GM18858 (cell line): Measurements from ENCODE around the gene OARD1.
A peak's percentile ranks its signal among the peaks of the same experiment; 100 is the strongest.

Experiments
- ATAC-seq: cut with Tn5 transposase; IDR thresholded peaks from one replicate; pipeline ENCODE4 v1.9.1; 2021; ENCODE audit not compliant: unreplicated experiment

The OARD1 gene

DNA sequence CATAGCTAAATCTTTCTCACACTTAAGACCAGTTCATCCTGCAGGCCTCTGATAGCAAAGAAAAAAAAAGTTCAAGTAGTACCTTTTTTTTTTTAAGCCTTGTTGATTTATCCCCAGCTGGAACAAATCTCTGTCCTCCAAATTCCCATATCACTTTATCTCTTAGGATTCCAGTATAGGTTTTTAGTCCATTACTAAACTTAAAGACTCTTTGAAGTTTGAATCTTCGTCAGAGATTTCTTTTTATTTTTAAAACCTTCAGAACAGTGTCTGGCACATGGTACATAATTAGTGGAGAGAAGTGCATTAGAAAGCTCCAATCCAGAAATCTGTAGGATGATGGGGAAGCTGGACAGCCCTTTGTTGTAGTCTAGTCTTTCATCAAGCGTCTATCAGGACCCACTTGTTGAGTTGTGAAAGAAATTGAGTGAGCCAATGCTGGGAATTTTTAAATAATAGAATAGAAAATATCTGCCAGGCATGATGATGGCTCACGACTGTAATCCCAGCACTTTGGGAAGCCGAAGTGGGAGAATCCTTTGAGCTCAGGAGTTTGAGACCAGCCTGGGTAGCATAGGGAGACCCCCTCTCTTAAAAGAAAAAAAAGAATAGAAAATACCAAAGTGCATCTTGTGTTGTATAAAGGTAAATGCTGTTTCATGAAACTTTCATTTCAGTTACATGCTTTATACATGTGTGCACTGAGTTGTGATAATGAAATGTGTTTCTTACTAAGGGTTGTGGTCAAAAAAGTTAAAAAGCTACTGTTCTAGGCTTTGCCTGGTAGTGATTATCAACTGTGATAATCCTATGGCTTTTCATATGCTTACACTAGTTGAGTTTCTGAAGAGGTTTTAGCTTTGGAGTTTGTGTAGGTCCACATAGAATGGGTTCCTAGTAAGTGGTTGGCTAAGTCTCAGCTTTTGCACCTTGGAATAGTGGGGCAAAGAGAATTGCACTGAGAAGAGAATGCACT is 3.8 kb upstream of the OARD1 start:
- no peak for ATAC-seq

DNA sequence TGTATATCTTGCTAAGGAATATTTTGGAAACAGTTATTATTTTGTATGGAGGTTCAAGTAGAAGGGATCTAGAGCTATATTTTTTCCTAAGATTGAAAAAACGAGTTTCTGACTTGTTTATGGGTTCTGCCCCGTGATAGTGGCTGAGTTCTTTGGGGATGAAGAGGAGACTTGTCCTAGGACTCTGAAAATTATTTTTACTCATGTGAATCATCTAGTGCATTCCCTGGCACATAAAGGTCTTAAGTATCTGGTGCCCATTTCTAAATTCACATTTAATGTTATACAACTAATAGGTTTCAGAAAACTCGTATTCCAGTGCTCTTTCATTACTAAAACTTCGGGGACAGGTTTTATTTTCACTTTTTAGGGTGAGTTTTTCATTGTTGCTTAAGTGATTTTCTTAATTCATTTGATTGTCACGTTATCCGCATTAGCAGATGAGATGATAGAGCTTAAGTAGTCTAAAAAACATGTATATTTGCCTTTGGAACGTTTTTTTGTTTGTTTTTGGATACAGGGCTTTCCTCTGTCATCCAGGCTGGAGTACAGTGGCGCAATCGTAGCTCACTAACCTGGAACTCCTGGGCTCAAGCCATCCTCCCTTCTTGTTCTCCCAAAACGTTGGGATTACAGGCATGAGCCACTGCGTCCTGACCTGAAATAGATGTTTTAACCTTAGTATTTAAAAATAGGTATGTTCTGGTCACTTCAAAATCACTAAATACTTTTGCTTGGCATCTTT is 2.7 kb upstream of the OARD1 start:
- no peak for ATAC-seq

DNA sequence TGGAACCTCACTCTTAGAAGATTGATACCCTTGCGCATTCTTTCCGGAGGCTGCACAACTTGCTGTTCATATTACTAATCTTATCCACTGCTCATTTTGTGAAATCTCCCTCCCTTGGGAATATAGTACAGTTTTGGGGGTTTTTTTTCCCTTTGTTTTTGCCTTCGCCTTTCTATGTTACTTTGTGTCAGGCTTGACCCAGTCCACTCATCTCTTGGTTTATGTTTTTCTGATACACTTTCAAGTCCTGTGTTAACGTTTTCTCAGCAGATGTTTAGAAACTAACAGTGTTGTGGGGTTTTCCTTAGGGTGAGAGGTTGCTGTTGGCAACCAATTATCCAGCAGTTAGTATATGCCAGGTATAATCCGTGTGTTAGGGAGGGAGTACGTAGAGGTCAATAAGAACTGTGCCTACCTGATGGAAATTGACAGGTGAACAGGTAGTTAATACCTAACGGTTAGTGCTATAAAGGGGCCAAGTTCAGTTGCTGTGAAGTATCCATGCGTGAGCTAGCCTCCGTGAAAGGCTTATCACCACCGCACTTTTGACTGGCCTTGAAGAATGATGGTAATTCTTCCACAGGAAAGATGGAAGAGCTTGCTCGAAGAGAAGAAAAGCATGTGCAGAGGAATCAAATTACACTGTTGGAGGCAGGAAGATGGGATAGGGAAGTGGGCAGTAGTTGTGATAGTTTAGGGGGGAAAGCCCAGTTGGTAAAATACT is 2.0 kb upstream of the OARD1 start:
- ATAC-seq, result no peak

DNA sequence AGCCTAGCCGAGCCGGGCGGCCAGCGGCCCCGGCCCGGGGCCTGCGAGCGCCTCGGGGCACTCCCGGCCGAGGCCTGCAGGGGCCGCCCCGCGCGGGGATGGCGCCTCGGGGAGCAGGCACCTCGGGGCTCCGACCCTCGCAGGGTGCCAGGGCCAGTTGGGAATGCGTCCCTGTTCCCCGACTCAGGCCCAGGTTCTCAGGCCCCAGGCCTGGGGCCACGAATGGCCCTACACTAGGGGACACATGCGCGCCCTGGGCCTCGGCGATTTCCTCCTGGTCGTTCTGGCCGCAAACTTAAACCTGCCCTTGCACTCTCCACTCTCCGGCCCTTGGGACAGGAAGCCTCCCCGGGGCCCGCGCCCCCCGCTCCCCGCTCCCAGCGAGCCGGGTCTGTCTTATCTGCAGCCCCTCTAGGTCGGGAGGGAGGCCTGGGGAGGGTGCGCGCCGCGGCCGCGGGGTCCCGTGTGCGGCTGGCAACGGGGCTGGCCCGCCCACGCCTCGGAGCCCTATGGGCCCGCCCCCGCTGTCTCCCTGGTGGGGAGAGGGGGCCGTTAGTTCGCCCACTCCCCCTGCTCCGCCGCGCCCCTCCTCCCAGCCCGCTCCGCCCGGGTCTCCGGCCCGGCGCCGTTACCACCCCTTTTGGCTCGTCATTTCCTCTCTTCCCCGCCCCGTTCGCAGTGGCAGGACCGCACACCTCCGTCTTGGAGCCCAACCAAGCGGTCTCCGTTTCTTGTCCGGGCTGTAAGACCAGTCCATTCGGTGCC is 1.2 kb upstream of the OARD1 start:
- ATAC-seq, result no peak

DNA sequence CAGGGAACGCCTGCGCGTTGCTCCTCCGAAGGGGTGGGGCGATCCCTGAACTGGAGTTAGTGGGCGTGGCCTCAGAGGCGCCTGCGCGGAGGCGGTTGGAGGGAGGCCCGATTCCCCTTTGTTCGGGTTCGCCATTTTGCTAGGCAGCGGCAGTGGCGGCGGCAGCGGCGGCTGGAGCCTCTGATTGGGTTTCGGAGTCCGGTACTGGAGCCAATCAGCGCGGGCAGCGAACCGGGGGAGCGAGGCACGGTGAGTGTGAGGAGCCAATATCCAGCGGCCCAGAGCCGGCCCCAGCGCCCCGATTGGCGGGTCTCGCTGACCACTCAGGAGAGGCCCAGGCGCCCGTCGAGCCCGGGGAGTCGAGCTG is 663 bp upstream of the OARD1 start, which contains the start of gene NFYA:
Gene NFYA (plus strand): TSS at position 139 of the 367 bp plus-strand sequence. CDS start 6,116 bp downstream, outside the sequence.
- ATAC-seq, result peak; percentile 40

DNA sequence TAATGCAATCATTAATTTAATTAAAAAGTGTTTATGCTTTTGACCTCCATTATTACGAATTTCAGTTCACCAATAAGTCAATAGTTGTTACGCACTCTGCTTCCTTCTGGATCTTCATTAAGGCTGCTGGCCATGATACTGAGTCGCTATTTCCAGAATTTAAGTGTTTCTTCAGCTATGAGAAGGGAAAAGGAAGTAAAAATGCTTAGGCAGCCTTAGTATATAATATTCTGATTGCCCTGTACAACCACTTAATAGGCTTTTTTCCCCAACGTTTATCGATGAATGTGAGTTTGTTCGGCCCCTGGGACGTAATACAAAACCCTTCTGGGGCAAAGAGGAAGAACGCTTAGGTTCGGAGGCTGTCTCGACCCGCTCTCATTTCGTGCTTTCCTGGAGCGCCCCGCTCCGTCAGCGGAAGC is 644 bp downstream of the OARD1 start:
- no peak for ATAC-seq

DNA sequence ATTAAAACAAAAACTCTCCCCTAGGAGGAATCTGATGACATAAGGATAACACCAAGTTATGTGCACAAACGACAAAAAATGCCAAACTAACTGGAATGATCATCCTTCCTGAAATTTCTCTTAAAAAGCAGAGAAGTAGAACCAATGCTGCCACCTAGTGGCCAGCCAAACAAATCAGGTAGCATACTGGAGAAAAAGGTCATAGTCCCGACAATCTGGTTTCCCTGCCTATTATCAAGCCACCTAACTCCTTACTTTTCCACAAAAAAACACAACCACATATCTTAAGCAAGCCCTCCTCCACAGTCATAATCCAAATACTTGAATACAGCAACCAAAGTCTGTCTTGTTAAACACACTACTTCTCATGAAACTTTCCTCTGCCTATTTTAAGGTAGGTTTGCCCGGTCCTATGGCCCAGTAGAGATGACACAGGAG is 5.3 kb downstream of the OARD1 start:
- ATAC-seq, result no peak

DNA sequence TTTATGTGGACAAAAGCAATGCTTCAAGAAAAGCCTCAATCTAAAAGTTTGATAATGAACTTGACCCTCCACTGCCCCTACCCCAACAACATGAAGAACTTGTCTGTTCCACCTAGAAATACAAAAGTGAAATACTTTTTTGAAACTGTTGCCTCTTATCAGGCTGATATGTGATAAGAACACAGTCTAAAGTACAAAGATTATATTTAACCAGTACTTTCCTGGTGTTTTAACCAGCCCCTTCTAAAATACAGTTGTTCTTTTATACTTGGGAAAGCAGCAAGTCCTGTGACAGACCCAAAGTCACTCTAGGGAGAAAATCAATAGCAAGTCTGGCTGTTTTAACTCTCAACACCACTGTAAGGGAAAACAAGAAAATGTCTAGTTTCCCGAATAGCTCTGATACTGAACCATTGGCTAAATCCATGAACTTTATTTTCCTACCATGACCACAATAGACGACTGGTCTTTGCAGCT is 6.6 kb downstream of the OARD1 start:
- no peak for ATAC-seq

DNA sequence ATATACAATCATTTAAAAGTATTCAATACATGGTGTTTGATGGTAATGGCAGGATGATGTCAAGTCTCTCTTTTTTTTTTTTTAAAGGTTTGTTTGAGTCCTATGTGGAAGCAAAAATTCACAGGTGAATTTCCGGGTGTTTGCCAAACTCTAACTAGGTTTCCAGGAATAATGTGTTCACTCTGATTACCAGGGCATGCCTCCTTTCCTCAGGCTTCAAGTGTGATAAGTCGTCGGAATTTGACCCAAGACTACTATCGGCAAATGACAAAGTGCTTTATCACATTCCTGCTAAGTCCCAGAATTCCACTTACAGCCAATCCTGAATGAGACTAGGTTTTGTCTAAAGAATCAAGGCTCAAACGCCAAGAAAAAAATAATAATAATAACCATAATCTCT is 7.3 kb downstream of the OARD1 start:
- no peak for ATAC-seq

DNA sequence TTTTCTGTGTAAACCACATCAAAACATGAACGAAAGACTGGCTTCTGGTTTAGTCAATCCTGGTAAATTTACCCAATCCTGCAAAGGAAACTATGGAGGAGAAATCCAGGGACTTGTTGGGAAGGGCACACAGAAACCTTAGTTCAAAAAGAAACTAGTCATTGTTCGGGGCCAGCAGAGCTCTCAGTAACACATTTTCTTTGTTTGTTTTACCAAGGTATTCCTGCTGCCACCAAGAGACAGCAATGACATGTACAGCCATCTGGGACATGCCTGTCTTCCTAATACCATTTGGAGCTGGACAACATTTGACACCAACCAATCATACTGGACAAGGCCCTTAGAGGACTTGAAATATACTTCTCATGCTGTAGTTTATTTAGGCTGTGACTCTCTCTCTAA is 8.3 kb downstream of the OARD1 start:
- ATAC-seq, result no peak

DNA sequence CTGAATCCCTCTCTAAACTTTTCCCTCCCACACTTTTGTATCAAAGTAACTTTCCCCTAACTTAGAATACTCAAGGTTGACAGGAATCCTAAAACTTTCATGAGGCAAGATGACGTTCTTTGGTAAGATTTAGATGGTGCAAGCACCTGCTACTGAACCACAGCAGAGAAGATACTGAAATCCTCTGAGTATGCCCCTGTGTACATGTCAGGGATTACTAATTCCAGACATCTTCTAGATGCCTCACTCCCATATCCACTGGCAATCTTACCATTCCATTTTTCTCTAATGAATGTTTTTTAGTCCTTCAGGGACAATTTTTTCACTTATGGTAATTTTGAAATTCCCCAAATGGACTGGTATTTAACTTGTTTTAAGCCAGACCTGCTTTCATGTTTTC is 10.1 kb downstream of the OARD1 start:
- ATAC-seq, result no peak

DNA sequence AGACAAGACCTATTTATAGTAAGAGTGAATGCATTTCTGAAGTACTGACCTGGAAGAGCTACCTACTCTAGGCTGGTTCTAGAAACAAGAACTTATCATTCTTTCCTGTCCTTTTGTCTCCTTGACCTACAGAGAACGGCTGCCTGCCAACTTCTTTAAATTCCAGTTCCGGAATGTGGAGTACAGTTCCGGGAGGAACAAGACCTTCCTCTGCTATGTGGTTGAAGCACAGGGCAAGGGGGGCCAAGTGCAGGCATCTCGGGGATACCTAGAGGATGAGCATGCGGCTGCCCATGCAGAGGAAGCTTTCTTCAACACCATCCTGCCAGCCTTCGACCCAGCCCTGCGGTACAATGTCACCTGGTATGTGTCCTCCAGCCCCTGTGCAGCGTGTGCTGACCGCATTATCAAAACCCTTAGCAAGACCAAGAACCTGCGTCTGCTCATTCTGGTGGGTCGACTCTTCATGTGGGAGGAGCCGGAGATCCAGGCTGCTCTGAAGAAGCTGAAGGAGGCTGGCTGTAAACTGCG is 10.9 kb downstream of the OARD1 start:
- no peak for ATAC-seq

DNA sequence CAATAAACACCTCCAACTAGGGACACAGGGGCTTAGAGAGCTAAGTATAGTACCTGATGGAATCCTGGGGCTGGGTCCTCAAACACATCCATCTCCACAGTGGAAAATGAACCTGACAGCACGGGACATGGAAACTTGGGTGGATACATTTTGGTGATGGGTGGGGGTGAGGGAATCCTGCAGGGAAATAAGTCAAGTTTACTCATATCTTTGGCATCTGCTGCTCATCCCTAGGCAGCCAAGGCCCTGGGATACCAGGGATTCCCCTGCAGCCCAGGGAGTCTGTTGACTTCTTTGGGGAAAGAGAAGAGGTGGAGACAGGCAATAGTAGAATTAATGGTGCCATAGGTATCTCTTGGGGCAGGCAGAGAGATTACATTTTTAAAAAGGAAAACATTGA is 12.6 kb downstream of the OARD1 start:
- ATAC-seq, result no peak

DNA sequence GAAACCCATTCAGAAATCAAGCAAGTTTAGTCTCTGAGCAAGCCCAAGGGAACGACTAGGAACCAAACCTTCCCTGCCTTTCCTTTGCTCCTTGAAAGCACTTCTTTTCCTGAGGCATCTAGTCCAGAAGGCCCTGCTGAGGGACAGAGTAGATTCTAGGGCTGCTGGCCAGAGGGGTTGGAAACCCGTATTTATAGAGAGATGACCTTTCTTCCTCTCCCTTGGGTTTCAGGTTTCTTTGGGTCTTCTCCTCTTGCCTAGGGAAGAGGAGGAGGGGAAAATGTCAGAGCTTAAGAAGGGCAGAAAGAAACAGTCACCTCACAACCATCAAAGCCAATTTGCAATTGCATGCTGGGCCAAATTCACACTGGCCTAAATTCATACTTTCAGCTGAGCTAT is 13.4 kb downstream of the OARD1 start:
- no peak for ATAC-seq

DNA sequence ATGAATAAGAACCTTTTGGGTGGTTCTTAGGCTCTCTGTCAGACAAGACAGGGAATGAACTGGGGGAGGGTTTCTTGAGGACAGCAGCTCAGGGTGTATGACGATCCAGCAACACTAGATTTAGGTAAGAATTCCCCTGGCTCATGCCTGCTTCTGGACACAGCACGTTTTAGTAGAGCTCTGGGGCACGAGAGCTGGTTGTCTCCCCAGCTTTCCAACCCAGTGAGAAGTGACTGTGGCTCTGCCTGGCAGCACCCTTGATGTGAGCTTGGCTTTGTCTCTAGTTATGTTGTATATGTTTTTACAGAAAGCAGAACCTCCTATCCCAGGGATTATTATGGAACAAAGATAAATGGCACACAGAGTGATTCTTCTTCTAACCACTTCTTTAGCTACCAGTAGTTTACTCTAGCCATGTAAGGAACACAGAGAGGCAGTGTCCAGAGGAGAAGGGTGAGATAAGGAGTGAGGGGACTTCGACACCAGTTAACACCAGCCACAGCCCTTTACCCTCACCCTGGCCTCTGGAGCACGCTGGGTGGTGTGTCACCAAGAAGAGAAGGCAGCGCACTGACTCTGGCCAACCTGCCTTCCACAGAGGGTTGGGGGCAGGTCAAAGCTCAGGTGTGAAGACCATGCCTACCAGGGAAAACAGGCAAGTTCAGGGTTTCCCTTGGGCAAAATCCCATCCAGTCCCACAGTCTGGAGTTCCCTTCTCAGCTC is 15.2 kb downstream of the OARD1 start:
- ATAC-seq, result no peak

DNA sequence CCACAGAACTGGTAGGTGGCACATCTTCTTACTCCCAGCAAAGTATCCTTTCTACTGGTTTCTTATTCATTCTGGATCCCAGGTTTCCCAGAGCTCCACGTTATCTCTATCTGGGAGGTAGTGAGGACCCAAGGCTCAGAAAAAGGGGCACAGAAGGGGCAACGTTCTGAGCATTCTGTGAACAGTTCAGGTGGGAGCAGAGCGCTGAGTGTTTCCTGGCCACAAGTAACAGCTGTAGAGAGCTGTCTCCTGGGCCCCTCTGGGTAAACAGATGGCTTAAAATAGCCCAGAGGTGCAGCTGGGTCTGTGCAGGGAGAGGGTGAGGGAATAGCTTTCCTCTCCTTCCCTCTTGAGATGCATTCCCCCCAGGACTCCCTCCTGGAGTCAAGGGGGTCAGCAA is 17.0 kb downstream of the OARD1 start:
- ATAC-seq, result no peak

DNA sequence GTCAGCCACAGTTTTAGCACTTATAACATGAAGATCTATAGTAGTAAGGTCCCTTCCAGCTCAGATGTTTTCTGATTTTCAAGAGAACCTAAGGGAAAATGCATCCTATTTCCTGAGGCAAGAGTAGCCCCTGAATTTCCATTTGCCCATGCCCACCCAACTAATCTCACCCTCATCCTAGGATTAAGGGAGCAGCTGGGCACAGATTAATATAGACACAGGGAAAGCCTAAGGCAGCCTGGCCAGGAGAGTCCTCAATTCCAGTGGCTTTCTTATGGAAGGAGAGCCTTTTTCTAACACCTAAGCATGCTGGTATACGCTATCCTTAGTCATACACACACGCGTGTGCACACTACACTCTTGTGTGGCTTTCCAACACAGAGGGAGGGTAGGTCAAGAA is 17.6 kb downstream of the OARD1 start:
- ATAC-seq, result no peak

DNA sequence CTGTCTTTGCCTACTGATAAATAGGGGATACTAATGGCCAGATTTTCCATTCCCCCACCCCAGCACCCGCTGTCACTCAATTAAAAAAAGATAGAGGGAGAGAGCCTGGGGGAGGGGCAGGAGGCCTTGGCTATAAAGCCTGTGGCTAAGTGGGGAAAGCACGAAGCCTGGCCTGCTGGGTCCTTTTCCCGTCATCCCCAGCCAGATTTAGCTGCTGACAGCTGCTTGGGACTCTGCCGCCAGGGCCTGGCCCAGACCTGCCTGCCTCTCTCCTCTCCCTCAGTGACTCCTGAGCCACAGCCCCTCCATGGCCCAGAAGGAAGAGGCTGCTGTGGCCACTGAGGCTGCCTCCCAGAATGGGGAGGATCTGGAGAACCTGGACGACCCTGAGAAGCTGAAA is 19.1 kb downstream of the OARD1 start, which contains the start of gene APOBEC2:
Gene APOBEC2 (plus strand): TSS at position 162 of the 400 bp plus-strand sequence. CDS start 146 bp downstream, at position 308.
- no peak for ATAC-seq

DNA sequence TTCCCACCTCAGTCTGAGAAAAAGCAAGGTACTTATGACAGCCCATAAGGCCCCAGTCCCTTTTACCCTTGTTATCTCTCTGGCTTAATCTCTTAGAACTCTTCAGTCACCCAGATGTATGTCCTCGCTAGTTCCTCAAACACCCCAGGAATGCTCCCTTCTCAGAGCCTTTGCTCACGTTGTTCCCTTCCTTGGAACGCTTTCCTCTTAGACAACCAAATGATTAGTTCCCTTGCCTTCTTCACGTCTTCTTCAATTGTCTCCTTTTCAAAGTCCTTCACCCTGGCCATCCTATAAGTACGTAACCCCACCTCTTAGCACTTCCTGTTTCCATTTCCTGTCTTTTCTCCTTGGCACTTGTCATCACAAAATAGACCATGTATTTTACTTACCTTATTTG is 20.3 kb downstream of the OARD1 start:
- ATAC-seq, result no peak
